ENCODE results near the gene ANO6. TPM values are rescaled to one million over a fixed set of nuclear protein-coding genes. Genes with fewer than 3 reads are reported as not detected.

ANO6 gene
- total and polyA plus RNA-seq, 2 donors (not counting 1 experiment from before 2014, with no cell fraction given) = 6.6 to 19.5 TPM

- no peaks in the 10 kb centered on the region for H3K9me3 Mint-ChIP-seq (ENCODE audit: insufficient read depth)
- Histone ChIP-seq H3K36me3 (replicated peaks in 1 of 2; ENCODE audit: control extremely low read depth in 1 of 2, control insufficient read depth in 1 of 2, extremely low read depth in 1 of 2, insufficient read depth in 2 of 2, low read length in 1 of 2) (no peaks in the 10 kb centered on the region), H2AFZ (ENCODE audit: insufficient read depth, low read depth, low read length, poor library complexity, severe bottlenecking) (no peak overlapping the region), H4K20me1 (ENCODE audit: control insufficient read depth, insufficient read depth, low read length, poor library complexity, severe bottlenecking) (no peaks in the 10 kb centered on the region), H3K9me3 (ENCODE audit: control extremely low read depth in 1 of 3, control insufficient read depth in 2 of 3, insufficient read depth in 1 of 3, low read length in 2 of 3) (no peaks in the 10 kb centered on the region), H3K4me3 (ENCODE audit: control extremely low read depth in 1 of 5, extremely low read depth in 1 of 5, insufficient read depth in 1 of 5, low read depth in 2 of 5, low read length in 4 of 5) (no peak overlapping the region), H3K27ac (ENCODE audit: low read length in 2 of 2) (no peak overlapping the region), H3K9ac (ENCODE audit: low read length) (no peak overlapping the region), H3K4me2 (replicated peaks; ENCODE audit: low read depth, low read length, poor library complexity, severe bottlenecking) (no peak overlapping the region), H3K79me2 (ENCODE audit: control insufficient read depth, insufficient read depth, low read length) (no peaks in the 10 kb centered on the region), H3K4me1 (ENCODE audit: control insufficient read depth in 2 of 2, insufficient read depth in 2 of 2, low read length in 2 of 2) (peaks cover 0 to 4% of the 10 kb centered on the region in 2 donors), H3K27me3 (replicated peaks in 1 of 4; ENCODE audit: control extremely low read depth in 1 of 4, control insufficient read depth in 3 of 4, insufficient read depth in 4 of 4, low read length in 3 of 4) (no peaks in the 10 kb centered on the region)
- POLR2A ChIA-PET = no interaction called here
- CTCF ChIA-PET = interaction anchor here (0.6 to 3.1 kb wide), 4 partner anchors 9 to 26 kb away, joined by 3 to 10 read pairs (median 4); partner anchors contain the start of gene ANO6
- TF ChIP-seq EZH2 (IDR thresholded peaks at IDR 0.05; ENCODE audit: borderline replicate concordance, insufficient read depth, low read depth, low read length, poor library complexity, severe bottlenecking) (no peak), CTCF (IDR thresholded peaks at IDR 0.05) (no peak)
- no peaks in the 10 kb centered on the region for H3K27me3 Mint-ChIP-seq
- ATAC-seq (ENCODE audit: low read depth) (no peak), DNase-seq (no peak)
- no CpG with 5 or more reads among the region's 1 CpG for WGBS (ENCODE audit: insufficient coverage)
- intact Hi-C loops (cut with micrococcal nuclease) = no loop called here
- no peak overlapping the region for H3K4me3 Mint-ChIP-seq
- H3K27ac Mint-ChIP-seq = no peak overlapping the region
- peaks cover 3% of the 10 kb centered on the region for H3K4me1 Mint-ChIP-seq
Measured at GRCh38 chr12:45191239-45191638, 24.7 kb upstream of the ANO6 start.

GRCh38 chr12:45192707-45193106, 23.2 kb upstream of the ANO6 start:
- TF ChIP-seq CTCF (IDR thresholded peaks at IDR 0.05) = no peak
- intact Hi-C loops (cut with micrococcal nuclease) = no loop called here

More at GRCh38 chr12:45192707-45193106, 23.2 kb upstream of the ANO6 start:
- H3K4me1 Mint-ChIP-seq = peaks cover 1% of the 10 kb centered on the region
- ATAC-seq (ENCODE audit: low read depth) (no peak), DNase-seq (no peak)
- ChIA-PET POLR2A (no interaction called here), CTCF (no interaction called here)
- H3K4me3 Mint-ChIP-seq = no peak overlapping the region
- no peaks in the 10 kb centered on the region for H3K9me3 Mint-ChIP-seq (ENCODE audit: insufficient read depth)
- no peak overlapping the region for H3K27ac Mint-ChIP-seq
- no peak overlapping the region for H3K9ac ChIP-seq (ENCODE audit: low read length)
- H3K27me3 Mint-ChIP-seq = no peaks in the 10 kb centered on the region
- no peaks in the 10 kb centered on the region for H3K27me3 ChIP-seq (replicated peaks in 1 of 4; ENCODE audit: control extremely low read depth in 1 of 4, control insufficient read depth in 3 of 4, insufficient read depth in 4 of 4, low read length in 3 of 4)
- H3K4me2 ChIP-seq (replicated peaks; ENCODE audit: low read depth, low read length, poor library complexity, severe bottlenecking) = no peak overlapping the region
- H3K4me1 ChIP-seq (ENCODE audit: control insufficient read depth in 2 of 2, insufficient read depth in 2 of 2, low read length in 2 of 2) = no peaks in the 10 kb centered on the region
- H4K20me1 ChIP-seq (ENCODE audit: control insufficient read depth, insufficient read depth, low read length, poor library complexity, severe bottlenecking) = no peaks in the 10 kb centered on the region
- H2AFZ ChIP-seq (ENCODE audit: insufficient read depth, low read depth, low read length, poor library complexity, severe bottlenecking) = no peak overlapping the region
- H3K27ac ChIP-seq (ENCODE audit: low read length in 2 of 2) = no peak overlapping the region
- no peaks in the 10 kb centered on the region for H3K9me3 ChIP-seq (ENCODE audit: control extremely low read depth in 1 of 3, control insufficient read depth in 2 of 3, insufficient read depth in 1 of 3, low read length in 2 of 3)
- H3K4me3 ChIP-seq (ENCODE audit: control extremely low read depth in 1 of 5, extremely low read depth in 1 of 5, insufficient read depth in 1 of 5, low read depth in 2 of 5, low read length in 4 of 5) = no peak overlapping the region
- H3K36me3 ChIP-seq (replicated peaks in 1 of 2; ENCODE audit: control extremely low read depth in 1 of 2, control insufficient read depth in 1 of 2, extremely low read depth in 1 of 2, insufficient read depth in 2 of 2, low read length in 1 of 2) = no peaks in the 10 kb centered on the region
- no peaks in the 10 kb centered on the region for H3K79me2 ChIP-seq (ENCODE audit: control insufficient read depth, insufficient read depth, low read length)
- no CpG with 5 or more reads among the region's 4 CpGs for WGBS (ENCODE audit: insufficient coverage)

Measured in B cell (primary cell).